Measurements from ENCODE around the gene LRMDA.

DNA sequence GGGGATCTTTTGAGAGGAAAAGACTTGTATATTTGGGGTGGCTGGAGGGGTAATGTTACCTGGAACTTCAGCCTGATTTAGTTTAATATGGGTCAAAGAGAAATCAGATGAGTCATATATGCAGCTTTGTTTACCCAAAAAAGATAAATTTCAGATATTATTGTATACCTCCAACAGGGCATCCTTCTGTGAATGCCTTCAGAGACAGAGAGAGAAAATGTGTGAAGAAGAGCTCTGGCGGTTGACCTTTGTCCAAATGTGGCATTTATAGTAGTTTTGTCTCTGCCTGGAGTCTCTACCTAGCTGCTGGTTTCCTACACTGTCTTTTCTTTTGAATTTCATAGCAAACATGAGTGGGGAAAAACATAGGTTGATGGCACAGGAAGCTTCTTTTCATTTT, 21.6 kb downstream of the LRMDA start:
- TF ChIP-seq, protein P1, sequence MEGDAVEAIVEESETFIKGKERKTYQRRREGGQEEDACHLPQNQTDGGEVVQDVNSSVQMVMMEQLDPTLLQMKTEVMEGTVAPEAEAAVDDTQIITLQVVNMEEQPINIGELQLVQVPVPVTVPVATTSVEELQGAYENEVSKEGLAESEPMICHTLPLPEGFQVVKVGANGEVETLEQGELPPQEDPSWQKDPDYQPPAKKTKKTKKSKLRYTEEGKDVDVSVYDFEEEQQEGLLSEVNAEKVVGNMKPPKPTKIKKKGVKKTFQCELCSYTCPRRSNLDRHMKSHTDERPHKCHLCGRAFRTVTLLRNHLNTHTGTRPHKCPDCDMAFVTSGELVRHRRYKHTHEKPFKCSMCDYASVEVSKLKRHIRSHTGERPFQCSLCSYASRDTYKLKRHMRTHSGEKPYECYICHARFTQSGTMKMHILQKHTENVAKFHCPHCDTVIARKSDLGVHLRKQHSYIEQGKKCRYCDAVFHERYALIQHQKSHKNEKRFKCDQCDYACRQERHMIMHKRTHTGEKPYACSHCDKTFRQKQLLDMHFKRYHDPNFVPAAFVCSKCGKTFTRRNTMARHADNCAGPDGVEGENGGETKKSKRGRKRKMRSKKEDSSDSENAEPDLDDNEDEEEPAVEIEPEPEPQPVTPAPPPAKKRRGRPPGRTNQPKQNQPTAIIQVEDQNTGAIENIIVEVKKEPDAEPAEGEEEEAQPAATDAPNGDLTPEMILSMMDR (IDR thresholded peaks at IDR 0.05) = no peak
- no peak for TF ChIP-seq POLR2A (IDR thresholded peaks at IDR 0.05)
